H1 (cell line): ENCODE results near the gene YIPF3. TPM values are rescaled to one million over a fixed set of nuclear protein-coding genes. Genes with fewer than 3 reads are reported as not detected.
A peak's percentile ranks its signal among the peaks of the same experiment; 100 is the strongest.

Experiments used
- EGR1 ChIP-seq: IDR thresholded peaks from 2 replicates; pipeline ENCODE4 v1.6.1; 2011; ENCODE audit warnings: low read depth, low read length, borderline replicate concordance
- JUND ChIP-seq: IDR thresholded peaks from 2 replicates; pipeline ENCODE4 v1.6.1; 2011; ENCODE audit warnings: mild to moderate bottlenecking, improper control_type of control experiment, low read length
- POLR2A ChIP-seq, 2 experiments: IDR thresholded peaks; 1 replicate in 1 of 2; 2 replicates in 1 of 2; pipeline ENCODE4 v1.6.1; 2011; ENCODE audit warnings: low read depth in 2 of 2, low read length in 2 of 2, mild to moderate bottlenecking in 2 of 2; ENCODE audit errors: control extremely low read depth in 1 of 2
- SP2 ChIP-seq: IDR thresholded peaks from 2 replicates; pipeline ENCODE4 v1.6.1; 2012; ENCODE audit warnings: mild to moderate bottlenecking, low read length, inconsistent platforms
- SP4 ChIP-seq: IDR thresholded peaks from 2 replicates; pipeline ENCODE4 v1.6.1; 2012; ENCODE audit warnings: low read length, inconsistent platforms
- SUZ12 ChIP-seq: fragments of 200-600 bp; sonication (generic); IDR thresholded peaks from 2 replicates; pipeline ENCODE4 v1.6.1; 2012; ENCODE audit warnings: mild to moderate bottlenecking, inconsistent platforms, low read length, moderate library complexity, mixed read lengths
- TAF1 ChIP-seq: IDR thresholded peaks from 2 replicates; pipeline ENCODE4 v1.6.1; 2011; ENCODE audit warnings: mild to moderate bottlenecking, low read depth, low read length
- polyA plus RNA-seq, 7 experiments: library from polyadenylated mRNA; depleted of rRNA in 3 of 7; stranded (reverse) in 5 of 7; unstranded in 2 of 7; fragments of >200 nt in 5 of 7; fragments of 200-250 nt in 2 of 7; gene quantifications; 1 replicate in 5 of 7; 2 replicates in 1 of 7; 4 replicates in 1 of 7; pipeline versions ENCODE4 v1.2.1 to v1.2.3, GENCODE V29; 2011 to 2013; ENCODE audit warnings: missing spikeins in 2 of 7, mixed read lengths in 2 of 7
- total RNA-seq: library from RNA; stranded (reverse); fragmentation: NEBNext Ultra II Directional; extraction: Animal tissue kit (Norgen Biotek cat#: 25700); gene quantifications from 2 replicates; pipeline ENCODE4 v1.2.1, GENCODE V29; 2021
- TF ChIP-seq, protein P1 (sequence below): fragments of 300-600 bp; sonication (generic); IDR thresholded peaks from 2 replicates; pipeline ENCODE4 v1.7.1; 2012; ENCODE audit warnings: low read length, moderate library complexity, mild to moderate bottlenecking, inconsistent platforms; ENCODE audit not compliant: insufficient replicate concordance
- TF ChIP-seq, protein P2 (sequence below): IDR thresholded peaks from 2 replicates; pipeline ENCODE4 v1.6.1; 2011; ENCODE audit warnings: low read depth, mild to moderate bottlenecking, low read length; ENCODE audit not compliant: insufficient read depth
- TF ChIP-seq, protein P3 (sequence below): IDR thresholded peaks from 2 replicates; pipeline ENCODE4 v1.6.1; 2012; ENCODE audit warnings: inconsistent platforms

The YIPF3 gene
- total and polyA plus RNA-seq, 2 of the 8 experiments (the other 6 are each of a cell fraction or from before 2014, with no cell fraction given): 77.2 to 225 TPM

DNA sequence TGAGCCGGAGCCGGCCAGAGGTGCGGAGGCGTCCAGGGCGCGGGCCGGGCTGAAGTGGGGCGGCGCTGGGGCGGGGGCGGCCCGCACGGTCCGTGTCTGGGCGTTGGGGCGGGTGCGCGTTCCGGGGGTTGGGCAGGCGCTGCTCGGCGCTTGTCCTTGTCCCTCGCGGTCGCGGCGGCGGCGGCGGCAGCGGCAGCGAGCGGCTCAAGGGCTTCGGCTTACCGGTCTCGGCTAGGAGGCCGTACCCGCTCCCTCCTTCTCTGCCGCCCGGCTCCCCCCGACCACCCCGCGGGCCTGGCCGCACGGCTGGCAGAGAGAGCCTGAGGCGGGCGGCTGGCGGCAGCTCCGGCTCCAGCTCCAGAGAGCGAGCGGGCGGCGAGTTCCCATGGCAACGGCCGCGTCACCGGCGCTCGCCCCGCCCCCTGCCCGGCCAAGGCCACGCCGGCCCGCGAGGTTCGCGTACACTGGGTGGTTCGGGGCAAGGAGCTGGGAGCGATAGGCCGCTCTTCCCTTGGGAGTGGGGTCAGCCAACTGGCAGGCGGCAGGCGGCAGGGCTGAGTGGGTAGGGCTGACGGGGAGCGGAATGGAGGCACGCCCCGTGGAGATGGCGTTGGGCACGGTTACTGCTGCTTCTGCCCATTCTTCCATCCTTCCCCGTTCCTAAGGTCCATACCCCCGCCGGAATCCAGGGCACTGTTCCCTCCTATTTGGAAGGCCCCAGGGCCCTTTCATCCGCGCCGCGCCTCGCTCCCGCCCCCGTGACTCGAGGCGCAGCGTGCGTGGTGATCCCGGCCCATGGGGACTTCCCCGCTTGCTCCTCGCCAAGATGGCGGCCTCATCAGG, 6.5 kb downstream of the YIPF3 start, which contains the start of gene LRRC73 (continued):
- TF ChIP-seq, protein P1, sequence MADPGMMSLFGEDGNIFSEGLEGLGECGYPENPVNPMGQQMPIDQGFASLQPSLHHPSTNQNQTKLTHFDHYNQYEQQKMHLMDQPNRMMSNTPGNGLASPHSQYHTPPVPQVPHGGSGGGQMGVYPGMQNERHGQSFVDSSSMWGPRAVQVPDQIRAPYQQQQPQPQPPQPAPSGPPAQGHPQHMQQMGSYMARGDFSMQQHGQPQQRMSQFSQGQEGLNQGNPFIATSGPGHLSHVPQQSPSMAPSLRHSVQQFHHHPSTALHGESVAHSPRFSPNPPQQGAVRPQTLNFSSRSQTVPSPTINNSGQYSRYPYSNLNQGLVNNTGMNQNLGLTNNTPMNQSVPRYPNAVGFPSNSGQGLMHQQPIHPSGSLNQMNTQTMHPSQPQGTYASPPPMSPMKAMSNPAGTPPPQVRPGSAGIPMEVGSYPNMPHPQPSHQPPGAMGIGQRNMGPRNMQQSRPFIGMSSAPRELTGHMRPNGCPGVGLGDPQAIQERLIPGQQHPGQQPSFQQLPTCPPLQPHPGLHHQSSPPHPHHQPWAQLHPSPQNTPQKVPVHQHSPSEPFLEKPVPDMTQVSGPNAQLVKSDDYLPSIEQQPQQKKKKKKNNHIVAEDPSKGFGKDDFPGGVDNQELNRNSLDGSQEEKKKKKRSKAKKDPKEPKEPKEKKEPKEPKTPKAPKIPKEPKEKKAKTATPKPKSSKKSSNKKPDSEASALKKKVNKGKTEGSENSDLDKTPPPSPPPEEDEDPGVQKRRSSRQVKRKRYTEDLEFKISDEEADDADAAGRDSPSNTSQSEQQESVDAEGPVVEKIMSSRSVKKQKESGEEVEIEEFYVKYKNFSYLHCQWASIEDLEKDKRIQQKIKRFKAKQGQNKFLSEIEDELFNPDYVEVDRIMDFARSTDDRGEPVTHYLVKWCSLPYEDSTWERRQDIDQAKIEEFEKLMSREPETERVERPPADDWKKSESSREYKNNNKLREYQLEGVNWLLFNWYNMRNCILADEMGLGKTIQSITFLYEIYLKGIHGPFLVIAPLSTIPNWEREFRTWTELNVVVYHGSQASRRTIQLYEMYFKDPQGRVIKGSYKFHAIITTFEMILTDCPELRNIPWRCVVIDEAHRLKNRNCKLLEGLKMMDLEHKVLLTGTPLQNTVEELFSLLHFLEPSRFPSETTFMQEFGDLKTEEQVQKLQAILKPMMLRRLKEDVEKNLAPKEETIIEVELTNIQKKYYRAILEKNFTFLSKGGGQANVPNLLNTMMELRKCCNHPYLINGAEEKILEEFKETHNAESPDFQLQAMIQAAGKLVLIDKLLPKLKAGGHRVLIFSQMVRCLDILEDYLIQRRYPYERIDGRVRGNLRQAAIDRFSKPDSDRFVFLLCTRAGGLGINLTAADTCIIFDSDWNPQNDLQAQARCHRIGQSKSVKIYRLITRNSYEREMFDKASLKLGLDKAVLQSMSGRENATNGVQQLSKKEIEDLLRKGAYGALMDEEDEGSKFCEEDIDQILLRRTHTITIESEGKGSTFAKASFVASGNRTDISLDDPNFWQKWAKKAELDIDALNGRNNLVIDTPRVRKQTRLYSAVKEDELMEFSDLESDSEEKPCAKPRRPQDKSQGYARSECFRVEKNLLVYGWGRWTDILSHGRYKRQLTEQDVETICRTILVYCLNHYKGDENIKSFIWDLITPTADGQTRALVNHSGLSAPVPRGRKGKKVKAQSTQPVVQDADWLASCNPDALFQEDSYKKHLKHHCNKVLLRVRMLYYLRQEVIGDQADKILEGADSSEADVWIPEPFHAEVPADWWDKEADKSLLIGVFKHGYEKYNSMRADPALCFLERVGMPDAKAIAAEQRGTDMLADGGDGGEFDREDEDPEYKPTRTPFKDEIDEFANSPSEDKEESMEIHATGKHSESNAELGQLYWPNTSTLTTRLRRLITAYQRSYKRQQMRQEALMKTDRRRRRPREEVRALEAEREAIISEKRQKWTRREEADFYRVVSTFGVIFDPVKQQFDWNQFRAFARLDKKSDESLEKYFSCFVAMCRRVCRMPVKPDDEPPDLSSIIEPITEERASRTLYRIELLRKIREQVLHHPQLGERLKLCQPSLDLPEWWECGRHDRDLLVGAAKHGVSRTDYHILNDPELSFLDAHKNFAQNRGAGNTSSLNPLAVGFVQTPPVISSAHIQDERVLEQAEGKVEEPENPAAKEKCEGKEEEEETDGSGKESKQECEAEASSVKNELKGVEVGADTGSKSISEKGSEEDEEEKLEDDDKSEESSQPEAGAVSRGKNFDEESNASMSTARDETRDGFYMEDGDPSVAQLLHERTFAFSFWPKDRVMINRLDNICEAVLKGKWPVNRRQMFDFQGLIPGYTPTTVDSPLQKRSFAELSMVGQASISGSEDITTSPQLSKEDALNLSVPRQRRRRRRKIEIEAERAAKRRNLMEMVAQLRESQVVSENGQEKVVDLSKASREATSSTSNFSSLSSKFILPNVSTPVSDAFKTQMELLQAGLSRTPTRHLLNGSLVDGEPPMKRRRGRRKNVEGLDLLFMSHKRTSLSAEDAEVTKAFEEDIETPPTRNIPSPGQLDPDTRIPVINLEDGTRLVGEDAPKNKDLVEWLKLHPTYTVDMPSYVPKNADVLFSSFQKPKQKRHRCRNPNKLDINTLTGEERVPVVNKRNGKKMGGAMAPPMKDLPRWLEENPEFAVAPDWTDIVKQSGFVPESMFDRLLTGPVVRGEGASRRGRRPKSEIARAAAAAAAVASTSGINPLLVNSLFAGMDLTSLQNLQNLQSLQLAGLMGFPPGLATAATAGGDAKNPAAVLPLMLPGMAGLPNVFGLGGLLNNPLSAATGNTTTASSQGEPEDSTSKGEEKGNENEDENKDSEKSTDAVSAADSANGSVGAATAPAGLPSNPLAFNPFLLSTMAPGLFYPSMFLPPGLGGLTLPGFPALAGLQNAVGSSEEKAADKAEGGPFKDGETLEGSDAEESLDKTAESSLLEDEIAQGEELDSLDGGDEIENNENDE: no peak
- TF ChIP-seq POLR2A (IDR thresholded peaks at IDR 0.05; ENCODE audit: control extremely low read depth in 1 of 2, low read depth in 2 of 2, low read length in 2 of 2) (no peak; a peak in 2 of 3 replicates), TAF1 (peak; percentile 34; the same call in 1 of the 2 replicates), SUZ12 (peak; percentile 4; the same call in 1 of the 2 replicates), SP2 (no peak), JUND (no peak), EGR1 (peak; percentile 46; the same call in 1 of the 2 replicates), SP4 (no peak)
- TF ChIP-seq, protein P2, sequence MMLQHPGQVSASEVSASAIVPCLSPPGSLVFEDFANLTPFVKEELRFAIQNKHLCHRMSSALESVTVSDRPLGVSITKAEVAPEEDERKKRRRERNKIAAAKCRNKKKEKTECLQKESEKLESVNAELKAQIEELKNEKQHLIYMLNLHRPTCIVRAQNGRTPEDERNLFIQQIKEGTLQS: no peak
- TF ChIP-seq, protein P3, sequence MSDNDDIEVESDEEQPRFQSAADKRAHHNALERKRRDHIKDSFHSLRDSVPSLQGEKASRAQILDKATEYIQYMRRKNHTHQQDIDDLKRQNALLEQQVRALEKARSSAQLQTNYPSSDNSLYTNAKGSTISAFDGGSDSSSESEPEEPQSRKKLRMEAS: peak; percentile 18; the same call in 1 of the 2 replicates
